K562 (cell line): Measurements from ENCODE around the gene WDR18. TPM values are rescaled to one million over a fixed set of nuclear protein-coding genes. Genes with fewer than 3 reads are reported as not detected.

Source experiments
- ETV1 ChIP-seq: fragments of 450-650 bp; conservative IDR thresholded peaks from 2 replicates; pipeline ENCODE4 v1.6.1; 2016; ENCODE audit warnings: missing genetic modification characterization, control low read depth, low read depth, missing compliant biosample characterization
- POLR2A ChIP-seq: fragments of 450-650 bp; conservative IDR thresholded peaks from 2 replicates; pipeline ENCODE4 v1.6.1; 2016
- XRCC5 ChIP-seq: fragments of 200-400 bp; formaldehyde crosslinking; IDR thresholded peaks from 2 replicates; pipeline ENCODE4 v1.6.1; 2017; ENCODE audit warnings: low read depth, mild to moderate bottlenecking, low read length
- ZEB2 ChIP-seq: fragments of 450-650 bp; IDR thresholded peaks from 2 replicates; pipeline ENCODE4 v1.6.1; 2016
- ZFP91 ChIP-seq: sonication (generic); formaldehyde crosslinking; IDR thresholded peaks from 2 replicates; pipeline ENCODE4 v1.8.0; 2022; ENCODE audit warnings: mild to moderate bottlenecking, missing genetic modification reagents
- polyA plus RNA-seq, 8 experiments: library from polyadenylated mRNA; depleted of rRNA in 4 of 8; stranded (reverse) in 5 of 8; unstranded in 3 of 8; fragments of >200 nt; fragmentation: Nextera tagmentation in 2 of 8; fragmentation: Illumina TruSeq in 1 of 8; extraction: Ambion mirVana in 2 of 8; extraction: Trizol in 1 of 8; gene quantifications; 2 replicates each; pipeline versions ENCODE4 v1.2.1 to v1.2.3, GENCODE V29; 2011 to 2014; ENCODE audit warnings: inconsistent platforms in 1 of 8, missing spikeins in 1 of 8
- total RNA-seq, 7 experiments: library from RNA; depleted of rRNA in 6 of 7; stranded (reverse); fragments of >200 nt in 6 of 7; fragmentation: Illumina TruSeq in 2 of 7; extraction: Trizol in 2 of 7; gene quantifications; 2 replicates each; pipeline versions ENCODE4 v1.2.1 to v1.2.3, GENCODE V29; 2011 to 2021; ENCODE audit warnings: low replicate concordance in 1 of 7
- TF ChIP-seq, protein P1 (sequence below), 2 experiments: fragments of 450-650 bp; formaldehyde crosslinking in 1 of 2; IDR thresholded peaks; 2 replicates each; pipeline versions ENCODE4 v1.4.0 to v1.6.1; 2014 to 2020; ENCODE audit warnings: mild to moderate bottlenecking in 2 of 2, borderline replicate concordance in 1 of 2, low read depth in 1 of 2
- TF ChIP-seq, protein P2 (sequence below): fragments of 450-650 bp; IDR thresholded peaks from 2 replicates; pipeline ENCODE4 v1.6.1; 2016; ENCODE audit warnings: low read depth

WDR18 gene
- total and polyA plus RNA-seq, 9 of the 15 experiments (the other 6 are each of a cell fraction or from before 2014, with no cell fraction given) = 0.65 to 181 (median 30.1) TPM

- TF ChIP-seq, protein P1, sequence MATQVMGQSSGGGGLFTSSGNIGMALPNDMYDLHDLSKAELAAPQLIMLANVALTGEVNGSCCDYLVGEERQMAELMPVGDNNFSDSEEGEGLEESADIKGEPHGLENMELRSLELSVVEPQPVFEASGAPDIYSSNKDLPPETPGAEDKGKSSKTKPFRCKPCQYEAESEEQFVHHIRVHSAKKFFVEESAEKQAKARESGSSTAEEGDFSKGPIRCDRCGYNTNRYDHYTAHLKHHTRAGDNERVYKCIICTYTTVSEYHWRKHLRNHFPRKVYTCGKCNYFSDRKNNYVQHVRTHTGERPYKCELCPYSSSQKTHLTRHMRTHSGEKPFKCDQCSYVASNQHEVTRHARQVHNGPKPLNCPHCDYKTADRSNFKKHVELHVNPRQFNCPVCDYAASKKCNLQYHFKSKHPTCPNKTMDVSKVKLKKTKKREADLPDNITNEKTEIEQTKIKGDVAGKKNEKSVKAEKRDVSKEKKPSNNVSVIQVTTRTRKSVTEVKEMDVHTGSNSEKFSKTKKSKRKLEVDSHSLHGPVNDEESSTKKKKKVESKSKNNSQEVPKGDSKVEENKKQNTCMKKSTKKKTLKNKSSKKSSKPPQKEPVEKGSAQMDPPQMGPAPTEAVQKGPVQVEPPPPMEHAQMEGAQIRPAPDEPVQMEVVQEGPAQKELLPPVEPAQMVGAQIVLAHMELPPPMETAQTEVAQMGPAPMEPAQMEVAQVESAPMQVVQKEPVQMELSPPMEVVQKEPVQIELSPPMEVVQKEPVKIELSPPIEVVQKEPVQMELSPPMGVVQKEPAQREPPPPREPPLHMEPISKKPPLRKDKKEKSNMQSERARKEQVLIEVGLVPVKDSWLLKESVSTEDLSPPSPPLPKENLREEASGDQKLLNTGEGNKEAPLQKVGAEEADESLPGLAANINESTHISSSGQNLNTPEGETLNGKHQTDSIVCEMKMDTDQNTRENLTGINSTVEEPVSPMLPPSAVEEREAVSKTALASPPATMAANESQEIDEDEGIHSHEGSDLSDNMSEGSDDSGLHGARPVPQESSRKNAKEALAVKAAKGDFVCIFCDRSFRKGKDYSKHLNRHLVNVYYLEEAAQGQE (IDR thresholded peaks at IDR 0.05; ENCODE audit: borderline replicate concordance) = no peak
- TF ChIP-seq, protein P1 (CRISPR knock-in tag; IDR thresholded peaks at IDR 0.05; ENCODE audit: low read depth) = 0 out of 2 replicates have a peak, but pooled peaks have one; percentile 14
- TF ChIP-seq ZFP91 (peak; percentile 100), ETV1 (tag) (no peak), POLR2A (peak; percentile 67), XRCC5 (peak; percentile 58), ZEB2 (peak; percentile 62; the same call in 1 of the 2 replicates)
- TF ChIP-seq, protein P2, sequence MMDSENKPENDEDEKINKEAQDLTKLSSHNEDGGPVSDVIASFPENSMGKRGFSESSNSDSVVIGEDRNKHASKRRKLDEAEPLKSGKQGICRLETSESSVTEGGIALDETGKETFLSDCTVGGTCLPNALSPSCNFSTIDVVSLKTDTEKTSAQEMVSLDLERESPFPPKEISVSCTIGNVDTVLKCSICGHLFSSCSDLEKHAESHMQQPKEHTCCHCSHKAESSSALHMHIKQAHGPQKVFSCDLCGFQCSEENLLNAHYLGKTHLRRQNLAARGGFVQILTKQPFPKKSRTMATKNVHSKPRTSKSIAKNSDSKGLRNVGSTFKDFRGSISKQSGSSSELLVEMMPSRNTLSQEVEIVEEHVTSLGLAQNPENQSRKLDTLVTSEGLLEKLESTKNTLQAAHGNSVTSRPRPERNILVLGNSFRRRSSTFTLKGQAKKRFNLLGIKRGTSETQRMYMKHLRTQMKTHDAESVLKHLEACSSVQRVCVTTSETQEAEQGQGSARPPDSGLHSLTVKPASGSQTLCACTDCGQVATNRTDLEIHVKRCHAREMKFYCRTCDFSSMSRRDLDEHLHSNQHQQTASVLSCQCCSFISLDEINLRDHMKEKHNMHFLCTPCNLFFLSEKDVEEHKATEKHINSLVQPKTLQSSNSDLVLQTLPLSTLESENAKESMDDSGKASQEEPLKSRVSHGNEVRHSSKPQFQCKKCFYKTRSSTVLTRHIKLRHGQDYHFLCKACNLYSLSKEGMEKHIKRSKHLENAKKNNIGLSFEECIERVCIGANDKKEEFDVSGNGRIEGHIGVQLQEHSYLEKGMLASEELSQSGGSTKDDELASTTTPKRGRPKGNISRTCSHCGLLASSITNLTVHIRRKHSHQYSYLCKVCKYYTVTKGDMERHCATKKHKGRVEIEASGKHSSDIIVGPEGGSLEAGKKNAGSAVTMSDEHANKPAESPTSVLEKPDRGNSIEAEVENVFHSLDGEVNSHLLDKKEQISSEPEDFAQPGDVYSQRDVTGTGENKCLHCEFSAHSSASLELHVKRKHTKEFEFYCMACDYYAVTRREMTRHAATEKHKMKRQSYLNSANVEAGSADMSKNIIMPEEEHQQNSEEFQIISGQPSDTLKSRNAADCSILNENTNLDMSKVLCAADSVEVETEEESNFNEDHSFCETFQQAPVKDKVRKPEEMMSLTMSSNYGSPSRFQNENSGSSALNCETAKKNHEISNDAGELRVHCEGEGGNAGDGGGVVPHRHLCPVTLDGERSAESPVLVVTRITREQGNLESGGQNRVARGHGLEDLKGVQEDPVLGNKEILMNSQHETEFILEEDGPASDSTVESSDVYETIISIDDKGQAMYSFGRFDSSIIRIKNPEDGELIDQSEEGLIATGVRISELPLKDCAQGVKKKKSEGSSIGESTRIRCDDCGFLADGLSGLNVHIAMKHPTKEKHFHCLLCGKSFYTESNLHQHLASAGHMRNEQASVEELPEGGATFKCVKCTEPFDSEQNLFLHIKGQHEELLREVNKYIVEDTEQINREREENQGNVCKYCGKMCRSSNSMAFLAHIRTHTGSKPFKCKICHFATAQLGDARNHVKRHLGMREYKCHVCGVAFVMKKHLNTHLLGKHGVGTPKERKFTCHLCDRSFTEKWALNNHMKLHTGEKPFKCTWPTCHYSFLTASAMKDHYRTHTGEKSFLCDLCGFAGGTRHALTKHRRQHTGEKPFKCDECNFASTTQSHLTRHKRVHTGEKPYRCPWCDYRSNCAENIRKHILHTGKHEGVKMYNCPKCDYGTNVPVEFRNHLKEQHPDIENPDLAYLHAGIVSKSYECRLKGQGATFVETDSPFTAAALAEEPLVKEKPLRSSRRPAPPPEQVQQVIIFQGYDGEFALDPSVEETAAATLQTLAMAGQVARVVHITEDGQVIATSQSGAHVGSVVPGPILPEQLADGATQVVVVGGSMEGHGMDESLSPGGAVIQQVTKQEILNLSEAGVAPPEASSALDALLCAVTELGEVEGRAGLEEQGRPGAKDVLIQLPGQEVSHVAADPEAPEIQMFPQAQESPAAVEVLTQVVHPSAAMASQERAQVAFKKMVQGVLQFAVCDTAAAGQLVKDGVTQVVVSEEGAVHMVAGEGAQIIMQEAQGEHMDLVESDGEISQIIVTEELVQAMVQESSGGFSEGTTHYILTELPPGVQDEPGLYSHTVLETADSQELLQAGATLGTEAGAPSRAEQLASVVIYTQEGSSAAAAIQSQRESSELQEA = peak; percentile 75; the same call in 1 of the 2 replicates
Observed at GRCh38 chr19:1039646-1040475, 55.7 kb downstream of the WDR18 start, which contains the start of gene ABCA7 (continued).
